NCI-H2227 (cell line): ENCODE data around the gene TOP3B.

Source experiments
- DNase-seq: peaks from one replicate; lab custom pipeline; 2025; ENCODE audit not compliant: unreplicated experiment; lab: John Stamatoyannopoulos, UW

The TOP3B gene

DNA sequence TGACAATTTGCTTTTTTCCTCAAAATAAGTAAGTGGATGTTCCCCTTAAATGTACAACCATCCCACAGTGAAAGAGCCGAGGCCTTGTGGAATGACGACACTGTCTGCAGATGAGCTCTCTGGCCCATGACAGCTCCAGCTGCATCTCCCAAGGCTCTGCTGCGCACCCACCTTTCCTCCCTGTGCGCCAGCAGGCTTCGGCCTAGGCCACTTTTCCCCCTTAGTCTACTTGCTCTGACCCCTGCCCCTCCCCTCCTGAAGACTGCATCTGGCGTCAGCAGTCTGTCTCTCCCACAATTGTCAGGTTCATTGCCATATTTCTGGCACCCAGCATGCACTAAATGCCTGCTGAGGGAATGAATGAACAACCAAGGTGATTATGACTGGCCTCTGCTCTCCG lies 2.0 kb downstream of the TOP3B start:
- DNase-seq, result no peak

GRCh38 chr22:21978564-21979386 lies 3.8 kb downstream of the TOP3B start:
- DNase-seq, result no peak

GRCh38 chr22:21977814-21978213 lies 4.8 kb downstream of the TOP3B start:
- DNase-seq, result no peak

- no peak for DNase-seq
Observed at GRCh38 chr22:21975854-21976345, 6.7 kb downstream of the TOP3B start.

DNA sequence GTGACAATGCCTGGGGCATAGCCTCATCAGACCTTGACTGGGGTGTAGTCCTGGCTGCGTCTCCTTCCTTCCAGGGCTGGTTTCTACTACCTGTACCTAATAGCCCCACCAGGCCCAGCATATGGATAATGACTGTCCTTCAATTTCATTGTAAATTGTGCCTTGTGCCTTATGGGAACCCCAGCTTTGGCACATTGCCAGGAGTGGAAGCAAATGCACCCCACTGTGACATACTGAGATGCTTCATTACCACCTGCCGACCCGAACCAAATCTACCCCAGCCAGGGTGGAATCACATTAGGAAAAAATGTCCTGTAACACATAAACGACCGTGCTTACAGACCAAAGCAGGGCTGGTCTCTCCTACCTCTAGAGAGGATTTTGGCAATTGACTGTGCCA lies 7.3 kb downstream of the TOP3B start:
- peak; percentile 50 for DNase-seq

DNA sequence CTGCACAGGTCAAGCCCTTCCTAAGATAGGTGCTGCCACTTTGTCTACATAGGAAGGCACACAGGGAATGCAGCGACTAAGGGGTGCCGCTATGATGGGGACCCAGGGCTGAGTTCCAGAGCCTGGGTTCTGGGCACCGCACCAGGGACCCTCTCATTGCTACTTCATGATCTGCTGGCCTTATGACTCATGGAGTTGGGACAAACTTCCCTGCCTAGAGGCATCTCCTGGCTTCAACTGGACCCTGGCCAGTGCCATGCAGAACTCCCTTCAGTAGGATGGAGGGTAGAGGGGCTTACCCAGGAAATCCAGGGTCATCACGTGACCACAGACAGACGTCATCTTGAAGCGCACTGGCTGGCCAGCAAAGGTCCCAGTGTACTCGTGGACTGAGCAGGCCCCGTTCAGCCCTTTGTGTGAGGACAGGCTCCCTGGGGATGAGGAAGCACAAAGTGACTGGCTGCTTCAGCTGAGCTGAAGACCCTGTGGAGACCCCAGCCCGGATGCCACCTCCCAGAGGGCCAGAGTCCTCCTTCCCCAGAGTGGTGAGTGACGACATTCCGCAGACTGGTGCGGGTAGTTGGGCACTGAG lies 8.4 kb downstream of the TOP3B start:
- no peak for DNase-seq

GRCh38 chr22:21972806-21973205 lies 9.8 kb downstream of the TOP3B start:
- DNase-seq, result no peak

DNA sequence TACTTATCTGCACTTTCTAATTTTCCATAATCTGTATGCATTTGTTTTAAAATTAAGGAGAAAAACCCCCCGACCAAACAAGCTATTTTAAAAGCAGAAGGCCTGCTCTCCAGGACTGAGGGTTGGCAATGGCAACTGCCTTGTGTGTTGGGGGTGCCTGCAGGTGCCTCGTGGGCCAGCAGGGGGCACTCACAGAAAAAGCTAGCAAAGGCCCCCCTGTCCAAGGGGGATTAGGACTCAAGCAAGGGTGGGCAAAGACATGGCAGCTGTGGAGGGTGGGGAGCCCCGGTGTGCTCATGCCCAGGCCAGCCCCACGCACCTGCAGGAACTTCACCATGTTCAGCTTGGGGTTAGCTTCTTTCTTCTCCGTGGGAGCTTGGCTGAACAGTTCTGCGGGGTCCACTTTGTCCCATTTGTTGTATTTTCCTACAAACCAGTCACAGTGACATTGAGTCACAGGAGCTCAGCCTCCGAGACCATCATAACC lies 10.3 kb downstream of the TOP3B start:
- DNase-seq, result peak; percentile 66

DNA sequence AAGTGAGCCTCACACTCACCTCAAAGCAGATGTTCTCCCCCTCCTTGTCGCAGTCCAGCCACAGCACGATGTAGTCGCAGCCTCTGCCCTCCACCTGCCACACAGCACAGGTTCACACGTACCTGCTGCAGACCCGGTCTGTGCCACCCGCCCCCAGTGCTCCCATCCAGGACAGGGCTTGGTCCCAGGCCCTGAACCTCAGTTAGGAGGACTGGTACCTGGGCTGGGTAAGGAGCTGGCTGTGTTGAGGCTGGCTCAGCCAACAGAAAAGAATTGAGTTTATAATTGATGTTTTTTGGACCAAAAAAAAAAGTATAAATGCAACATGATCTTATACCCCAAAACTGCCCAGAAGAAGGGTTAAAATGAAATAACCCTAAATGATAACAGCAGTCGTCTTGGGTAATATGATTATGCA lies 10.7 kb downstream of the TOP3B start:
- DNase-seq, result no peak

- DNase-seq, result no peak
Observed at GRCh38 chr22:21970800-21971617, 11.6 kb downstream of the TOP3B start.

GRCh38 chr22:21970037-21970799 lies 12.4 kb downstream of the TOP3B start:
- DNase-seq, result no peak

DNA sequence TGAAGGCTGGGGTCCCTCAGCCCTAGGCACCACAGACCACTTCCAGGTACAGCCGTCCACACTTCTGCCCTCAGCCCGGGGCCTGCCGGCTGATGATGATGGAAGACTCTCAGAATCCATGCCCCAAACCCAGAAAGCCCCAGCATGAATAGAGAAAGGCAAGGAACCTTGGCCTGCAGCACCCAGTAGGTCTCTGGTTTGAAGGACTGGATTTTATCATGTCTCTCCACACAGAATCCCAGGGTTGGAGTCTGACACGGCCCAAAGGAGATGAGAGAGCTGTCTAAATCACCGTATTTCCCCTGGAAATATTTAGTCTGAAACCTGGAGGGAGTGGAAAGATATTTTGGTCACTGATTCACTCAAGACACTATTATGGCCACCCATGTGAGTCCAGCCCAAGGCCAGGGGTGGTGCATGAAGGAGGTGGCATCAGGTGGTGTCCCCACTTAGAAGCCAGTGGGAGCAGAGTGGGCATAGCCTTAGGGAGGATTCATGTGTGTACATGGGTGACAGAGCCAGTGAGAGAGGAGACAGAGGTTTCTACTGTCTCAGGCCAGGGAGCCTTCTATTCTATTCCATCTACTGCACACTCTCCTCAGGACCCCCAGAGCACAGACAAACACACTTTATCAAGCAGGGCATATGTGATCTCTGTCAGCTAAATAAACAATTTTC lies 14.0 kb downstream of the TOP3B start:
- DNase-seq, result no peak

DNA sequence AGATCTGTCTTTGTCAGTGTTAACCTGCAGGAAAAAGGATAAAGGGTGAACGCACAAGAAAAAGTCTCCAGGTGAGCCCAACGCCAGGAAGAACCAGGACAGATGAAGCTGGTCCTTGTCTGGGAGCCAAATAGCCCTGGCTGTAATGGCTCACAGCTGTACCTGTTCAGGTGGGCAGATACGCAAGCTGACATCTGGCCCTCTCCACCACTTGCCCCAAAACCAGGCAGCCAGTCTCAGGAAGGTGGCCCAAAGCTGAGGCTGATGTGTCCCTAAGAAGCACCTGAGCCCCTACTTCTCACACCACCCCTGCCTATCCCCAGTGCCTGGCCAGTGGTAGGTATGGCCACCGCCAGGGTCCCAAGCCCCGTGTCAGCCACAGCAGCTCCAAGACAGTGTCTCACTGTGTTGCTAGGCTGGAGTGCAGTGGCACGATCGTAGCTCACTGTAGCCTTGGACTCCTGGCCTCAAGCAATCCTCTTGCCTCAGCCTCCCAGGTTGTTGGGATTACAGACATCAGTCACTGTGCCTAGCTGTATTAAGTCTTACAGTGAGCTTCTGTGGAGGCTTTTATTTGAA lies 14.8 kb downstream of the TOP3B start:
- DNase-seq, result no peak

DNA sequence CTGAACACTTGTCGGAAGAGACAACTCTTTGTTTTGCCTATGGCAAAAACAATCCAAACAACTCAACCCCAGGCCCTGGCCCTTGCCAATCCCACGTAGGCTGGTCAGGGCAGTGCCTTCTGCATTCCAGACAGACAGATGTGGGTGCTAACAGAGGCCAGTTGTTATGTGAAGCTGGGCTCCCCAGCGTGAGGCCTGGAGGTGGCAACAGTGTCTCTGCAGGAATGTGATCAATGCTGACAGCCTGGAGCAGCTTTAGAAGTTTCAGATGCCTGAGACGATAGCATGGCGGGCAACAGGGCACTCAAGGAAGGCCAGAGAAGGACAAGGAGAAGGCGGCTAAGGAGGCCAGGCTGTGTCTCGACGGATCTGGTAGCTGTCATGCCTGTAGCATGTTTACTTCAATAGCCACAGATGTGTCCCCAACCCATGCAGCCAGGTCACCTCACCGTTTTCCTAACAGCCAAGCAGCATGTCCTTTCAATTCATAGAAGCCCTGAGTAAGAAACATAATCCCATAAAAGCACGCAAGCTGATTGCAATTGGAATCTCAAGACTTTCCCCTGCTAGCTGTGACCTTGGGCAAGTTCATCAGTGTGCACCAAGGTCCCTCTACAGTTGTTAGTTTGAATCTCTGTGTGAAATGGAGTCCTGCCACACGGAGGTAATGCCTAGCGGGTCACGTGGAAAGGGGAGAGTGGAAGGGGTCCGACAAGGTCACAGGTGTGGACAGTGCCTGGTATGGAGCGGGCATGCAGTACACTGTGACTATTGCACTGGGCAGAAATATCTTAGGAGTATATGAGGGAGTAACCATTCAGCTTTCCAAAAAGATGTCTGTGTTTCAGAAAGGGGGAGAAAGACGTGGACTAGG lies 15.7 kb downstream of the TOP3B start:
- DNase-seq, result no peak

DNA sequence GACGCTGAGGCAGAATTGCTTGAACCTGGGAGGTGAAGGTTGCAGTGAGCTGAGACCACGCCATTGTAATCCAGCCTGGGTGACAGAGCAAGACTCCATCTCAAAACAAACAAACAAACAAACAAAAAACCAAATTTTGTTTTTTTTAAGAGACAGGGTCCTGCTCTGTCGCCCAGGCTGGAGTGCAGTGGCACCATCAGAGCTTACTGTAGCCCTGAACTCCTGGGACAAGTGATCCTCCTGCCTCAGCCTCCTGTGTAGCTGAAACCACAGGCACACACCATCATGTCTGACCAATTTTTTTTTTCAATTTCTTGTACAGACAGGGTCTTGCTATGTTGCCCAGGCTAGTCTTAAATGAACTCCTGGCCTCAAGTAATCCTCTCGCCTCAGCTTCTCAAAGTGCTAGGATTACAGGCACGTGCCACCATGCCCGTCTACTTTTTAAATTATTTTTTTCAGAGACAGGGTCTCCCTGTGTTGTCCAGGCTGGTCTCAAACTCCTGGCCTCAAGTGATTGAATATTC lies 16.8 kb downstream of the TOP3B start:
- no peak for DNase-seq

GRCh38 chr22:21964918-21965484 lies 17.6 kb downstream of the TOP3B start:
- no peak for DNase-seq

GRCh38 chr22:21964234-21964633 lies 18.4 kb downstream of the TOP3B start:
- no peak for DNase-seq

DNA sequence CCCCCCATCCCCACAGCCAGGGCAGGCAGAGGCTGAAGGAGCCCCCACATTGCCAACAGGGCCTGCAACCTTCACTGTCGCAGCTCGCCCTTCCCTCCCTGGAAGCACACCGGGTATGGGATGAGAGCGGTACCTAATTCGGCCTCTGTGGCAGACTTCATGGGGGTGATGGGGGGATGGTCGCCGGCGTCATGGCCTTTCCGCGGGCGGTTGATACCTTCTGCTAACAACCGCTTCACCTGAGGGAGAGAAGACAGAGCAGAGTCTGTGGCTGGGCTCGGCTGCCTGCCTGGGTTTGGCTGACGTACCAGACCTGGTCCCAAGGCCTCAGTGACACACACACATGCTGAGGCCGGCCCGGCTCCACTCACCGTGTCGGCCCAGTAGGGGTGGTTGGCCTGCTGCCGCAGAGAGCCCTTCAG lies 18.8 kb downstream of the TOP3B start:
- DNase-seq, result no peak
